Epithelial cell of esophagus (primary cell): ENCODE measurements around the gene CSMD2.

Experiments
- DNase-seq: peaks from one replicate; pipeline ENCODE4 v3.0.0; 2010; ENCODE audit warnings: low read depth
- H3K4me3 ChIP-seq: 2 replicates; pipeline ENCODE4 v1.5.1; 2011; ENCODE audit warnings: mild to moderate bottlenecking, low read length, control low read depth
- TF ChIP-seq, protein P1 (sequence below): IDR thresholded peaks from 2 replicates; pipeline ENCODE4 v1.5.1; 2011; ENCODE audit warnings: low read depth, mild to moderate bottlenecking, low read length, control low read depth, inconsistent platforms; ENCODE audit not compliant: insufficient read depth; ENCODE audit errors: missing control alignments

CSMD2 gene

DNA sequence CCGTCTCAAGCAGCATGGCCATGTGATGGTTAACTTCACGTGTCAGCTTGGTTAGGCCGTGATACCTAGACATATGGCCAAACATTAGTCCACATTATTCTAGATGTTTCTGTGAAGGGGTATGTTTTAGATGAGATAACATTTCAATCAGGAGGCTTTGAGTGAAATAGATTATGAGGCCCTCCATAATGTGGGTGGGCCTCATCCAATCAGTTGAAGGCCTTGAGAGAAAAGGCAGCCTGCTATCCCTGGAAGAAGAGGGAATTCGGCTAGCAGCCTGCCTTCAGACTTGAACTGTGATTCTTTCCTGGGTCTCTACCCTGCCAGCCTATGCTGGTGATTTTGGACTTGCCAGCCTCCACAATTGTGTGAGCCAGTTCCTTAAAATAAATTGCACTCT lies 602.5 kb downstream of the CSMD2 start:
- H3K4me3 ChIP-seq, result no peak overlapping the region
- TF ChIP-seq, protein P1, sequence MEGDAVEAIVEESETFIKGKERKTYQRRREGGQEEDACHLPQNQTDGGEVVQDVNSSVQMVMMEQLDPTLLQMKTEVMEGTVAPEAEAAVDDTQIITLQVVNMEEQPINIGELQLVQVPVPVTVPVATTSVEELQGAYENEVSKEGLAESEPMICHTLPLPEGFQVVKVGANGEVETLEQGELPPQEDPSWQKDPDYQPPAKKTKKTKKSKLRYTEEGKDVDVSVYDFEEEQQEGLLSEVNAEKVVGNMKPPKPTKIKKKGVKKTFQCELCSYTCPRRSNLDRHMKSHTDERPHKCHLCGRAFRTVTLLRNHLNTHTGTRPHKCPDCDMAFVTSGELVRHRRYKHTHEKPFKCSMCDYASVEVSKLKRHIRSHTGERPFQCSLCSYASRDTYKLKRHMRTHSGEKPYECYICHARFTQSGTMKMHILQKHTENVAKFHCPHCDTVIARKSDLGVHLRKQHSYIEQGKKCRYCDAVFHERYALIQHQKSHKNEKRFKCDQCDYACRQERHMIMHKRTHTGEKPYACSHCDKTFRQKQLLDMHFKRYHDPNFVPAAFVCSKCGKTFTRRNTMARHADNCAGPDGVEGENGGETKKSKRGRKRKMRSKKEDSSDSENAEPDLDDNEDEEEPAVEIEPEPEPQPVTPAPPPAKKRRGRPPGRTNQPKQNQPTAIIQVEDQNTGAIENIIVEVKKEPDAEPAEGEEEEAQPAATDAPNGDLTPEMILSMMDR, result no peak
- DNase-seq, result no peak

DNA sequence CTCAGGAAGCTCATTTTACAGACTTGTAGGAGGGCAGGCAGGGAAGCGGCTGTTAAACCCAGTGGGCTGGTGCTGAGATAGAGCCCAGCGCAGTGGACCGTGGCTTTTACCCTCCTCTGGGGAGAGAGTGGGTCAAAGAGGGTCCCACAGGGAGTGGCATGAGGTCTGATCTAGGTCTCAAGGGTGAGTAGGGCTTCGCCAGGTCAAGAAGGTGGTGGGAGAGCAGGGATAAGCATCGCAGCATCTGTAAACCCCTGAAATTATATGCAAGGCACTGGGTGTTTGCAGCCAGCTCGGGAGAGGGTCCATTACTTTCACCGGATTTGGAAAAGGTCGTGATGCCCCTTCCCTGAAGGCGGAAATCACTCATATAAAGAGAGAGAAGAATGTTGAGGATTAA lies 603.5 kb downstream of the CSMD2 start:
- H3K4me3 ChIP-seq, result no peak overlapping the region
- TF ChIP-seq, protein P1, result no peak

DNA sequence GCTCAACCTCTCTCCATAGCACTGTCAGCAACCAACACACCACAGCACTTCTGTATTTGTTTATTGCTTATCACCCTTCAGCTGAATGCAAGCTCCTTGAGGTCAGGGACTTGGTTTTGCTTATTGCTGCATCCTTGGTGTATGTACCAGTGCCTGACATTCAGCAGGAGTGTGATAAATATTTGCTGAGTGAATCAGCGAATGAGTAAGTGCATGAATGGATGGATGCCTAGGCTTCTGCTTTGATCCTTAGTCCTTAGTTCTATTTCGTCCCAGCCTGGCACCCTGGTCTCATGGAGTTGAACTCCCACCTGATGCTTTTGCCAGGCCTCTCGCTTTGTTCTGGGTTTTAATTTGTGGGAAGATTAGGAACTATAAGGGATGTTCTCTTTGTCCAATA lies 604.4 kb downstream of the CSMD2 start:
- TF ChIP-seq, protein P1, result no peak
- DNase-seq, result peak; percentile 26
- H3K4me3 ChIP-seq, result no peak overlapping the region

More for the DNA sequence above, 603.5 kb downstream of the CSMD2 start:
- no peak for DNase-seq

DNA sequence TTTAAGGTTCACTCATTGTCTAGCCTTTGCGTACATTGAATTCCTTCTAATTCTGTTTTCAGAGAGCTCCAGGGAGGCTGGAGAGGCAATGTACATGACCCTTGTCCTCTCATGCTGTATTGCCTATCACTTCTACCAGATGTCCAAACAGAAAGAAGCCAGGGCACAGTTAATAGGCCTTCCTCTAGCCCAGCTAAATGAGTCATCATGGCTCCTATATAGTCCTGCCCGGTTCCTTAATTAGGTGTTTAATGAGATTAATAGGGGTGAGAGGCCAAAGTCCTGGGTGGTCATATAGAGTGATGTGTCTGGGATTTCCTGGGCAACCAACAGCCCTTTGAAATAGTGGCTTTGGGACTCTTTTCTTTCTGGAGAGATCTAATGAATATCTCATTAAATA lies 616.3 kb downstream of the CSMD2 start:
- TF ChIP-seq, protein P1, result no peak
- no peak for DNase-seq
- H3K4me3 ChIP-seq, result no peak overlapping the region

DNA sequence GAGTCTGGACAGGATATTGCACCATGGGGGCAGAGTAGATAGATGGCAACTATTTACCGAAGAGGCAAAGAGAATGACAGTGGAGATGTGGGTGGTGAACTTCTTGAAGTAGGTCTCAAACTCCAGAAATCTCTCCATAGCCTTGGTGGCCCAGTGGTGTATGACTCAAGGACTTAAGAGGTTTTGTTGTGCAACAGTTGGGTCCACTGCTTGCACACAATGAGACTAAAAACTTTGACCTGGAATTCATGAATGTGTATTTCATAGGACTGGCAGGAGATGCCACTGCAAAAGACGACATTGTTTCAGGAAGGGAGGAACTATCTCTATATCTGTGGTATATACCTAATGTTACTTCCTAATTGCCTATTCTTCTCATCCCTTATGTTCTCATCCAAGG lies 616.7 kb downstream of the CSMD2 start:
- TF ChIP-seq, protein P1, result no peak
- no peak overlapping the region for H3K4me3 ChIP-seq
- DNase-seq, result no peak

DNA sequence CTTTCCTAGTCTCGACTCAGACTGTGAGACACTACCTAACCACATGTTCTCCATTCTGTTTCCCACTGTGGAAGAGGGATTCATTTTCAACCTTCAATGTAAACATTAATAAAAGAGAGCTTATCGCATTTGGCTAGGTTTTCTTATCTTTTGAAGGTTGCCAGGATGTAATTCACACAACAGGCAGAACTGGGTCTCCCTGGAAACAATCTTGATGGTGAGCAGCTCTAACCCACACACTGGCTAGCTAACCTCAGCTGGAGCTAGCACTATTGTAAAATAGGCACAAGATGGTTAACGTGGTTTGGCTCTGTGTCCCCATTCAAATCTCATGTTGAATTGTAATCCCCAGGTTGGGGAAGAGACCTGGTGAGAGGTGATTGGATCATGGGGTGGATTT lies 617.5 kb downstream of the CSMD2 start:
- H3K4me3 ChIP-seq, result no peak overlapping the region
- TF ChIP-seq, protein P1, result no peak
- DNase-seq, result no peak

DNA sequence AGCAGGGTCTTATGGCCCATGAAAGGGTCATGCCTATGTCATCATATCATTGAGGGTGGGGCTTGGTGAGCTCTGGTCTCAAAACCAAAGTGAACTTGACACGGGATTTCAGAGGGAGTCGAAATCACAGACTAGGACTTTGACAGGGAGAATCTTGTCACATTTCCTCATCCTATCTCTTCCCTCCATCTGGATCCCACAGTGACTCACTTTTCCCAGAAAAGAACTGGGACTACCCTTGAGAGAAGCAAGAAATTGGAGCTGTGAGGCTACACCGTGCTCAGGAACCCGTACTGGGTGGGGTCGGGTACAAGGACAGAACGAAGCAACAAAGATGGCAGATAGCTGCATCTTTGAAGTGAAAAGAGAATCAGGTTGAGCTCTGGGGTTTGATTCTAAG lies 623.1 kb downstream of the CSMD2 start:
- TF ChIP-seq, protein P1, result no peak
- no peak for DNase-seq
- H3K4me3 ChIP-seq, result no peak overlapping the region
